Hepatocyte (in vitro differentiated cells): ENCODE results near the gene DTNA.

Experiments
- EZH2phosphoT487 ChIP-seq: fragments of 200-600 bp; sonication (generic); IDR thresholded peaks from one replicate; pipeline ENCODE4 v1.6.1; 2018; ENCODE audit warnings: antibody characterized with exemption, mild to moderate bottlenecking, low read depth, moderate library complexity; ENCODE audit not compliant: unreplicated experiment, severe bottlenecking
- TF ChIP-seq, protein P1 (sequence below): fragments of 200-600 bp; sonication (generic); IDR thresholded peaks from 2 replicates; pipeline ENCODE4 v1.5.1; 2016; ENCODE audit warnings: antibody characterized with exemption, mild to moderate bottlenecking; ENCODE audit not compliant: poor library complexity

DNA sequence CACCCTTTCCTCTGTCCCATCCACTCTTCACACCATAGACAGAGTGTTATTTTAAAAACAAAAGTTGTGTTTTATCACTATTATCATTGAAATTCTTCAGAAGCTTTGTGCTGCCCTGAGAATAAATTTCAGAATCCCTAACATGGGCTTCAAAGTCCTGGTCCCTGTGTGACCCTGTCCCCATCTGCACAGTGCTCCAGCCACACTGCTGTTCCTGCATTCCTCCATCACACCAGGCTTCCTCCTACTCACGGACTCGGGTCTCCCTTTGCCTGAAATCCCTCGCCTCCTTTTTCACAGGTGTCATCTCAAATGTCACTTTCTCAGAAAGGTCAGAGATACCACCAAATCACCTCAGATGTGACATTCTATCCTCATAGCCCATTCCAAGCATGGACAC, 8.2 kb upstream of the DTNA start:
- TF ChIP-seq, protein P1, sequence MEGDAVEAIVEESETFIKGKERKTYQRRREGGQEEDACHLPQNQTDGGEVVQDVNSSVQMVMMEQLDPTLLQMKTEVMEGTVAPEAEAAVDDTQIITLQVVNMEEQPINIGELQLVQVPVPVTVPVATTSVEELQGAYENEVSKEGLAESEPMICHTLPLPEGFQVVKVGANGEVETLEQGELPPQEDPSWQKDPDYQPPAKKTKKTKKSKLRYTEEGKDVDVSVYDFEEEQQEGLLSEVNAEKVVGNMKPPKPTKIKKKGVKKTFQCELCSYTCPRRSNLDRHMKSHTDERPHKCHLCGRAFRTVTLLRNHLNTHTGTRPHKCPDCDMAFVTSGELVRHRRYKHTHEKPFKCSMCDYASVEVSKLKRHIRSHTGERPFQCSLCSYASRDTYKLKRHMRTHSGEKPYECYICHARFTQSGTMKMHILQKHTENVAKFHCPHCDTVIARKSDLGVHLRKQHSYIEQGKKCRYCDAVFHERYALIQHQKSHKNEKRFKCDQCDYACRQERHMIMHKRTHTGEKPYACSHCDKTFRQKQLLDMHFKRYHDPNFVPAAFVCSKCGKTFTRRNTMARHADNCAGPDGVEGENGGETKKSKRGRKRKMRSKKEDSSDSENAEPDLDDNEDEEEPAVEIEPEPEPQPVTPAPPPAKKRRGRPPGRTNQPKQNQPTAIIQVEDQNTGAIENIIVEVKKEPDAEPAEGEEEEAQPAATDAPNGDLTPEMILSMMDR: no peak
- TF ChIP-seq EZH2phosphoT487: no peak
